Heart left ventricle (tissue), 13 donors: ENCODE data around the gene CCDC3.

Experiments
- POLR2A ChIP-seq, 2 donors: fragments of 450-650 bp; IDR thresholded peaks; one replicate each; pipeline ENCODE4 v1.6.1; 2017; ENCODE audit warnings: antibody characterized with exemption in 2 of 2, mild to moderate bottlenecking in 2 of 2, moderate library complexity in 2 of 2
- TF ChIP-seq, protein P1 (sequence below), 12 donors: fragments of 200-600 bp; sonication (generic) in 4 of 12; IDR thresholded peaks; one replicate each; pipeline versions ENCODE4 v1.5.0 to v1.8.0; 2018 to 2022; ENCODE audit warnings: antibody characterized with exemption in 12 of 12, mild to moderate bottlenecking in 5 of 12
- donor health status: ischemic (EF 13 %, LVEDD 7.1; RV severe dilation, severe dysfunction).
- donor health status: DM: no; HTN: yes; CAD: no.
- donor health status: DM: no; HTN: no; CAD: no.
- donor health status: ischemic (EF 25% LVEDD 6.9; RV normal size, moderate dysfunction).
- donor health status: ischemic (EF 25% LVEDD 5.7; RV mildly dilated, moderate dysfunction).
- donor health status: ischemic (EF 35%, LVEDD 5.7; RV mildly dilated, moderate dysfunction).
- donor health status: nonischemic (EF 11% LVEDD 7.7; RV severe dilation, severe dysfunction).
- donor health status: DM: yes; HTN: yes; CAD: no.
- donor health status: PGD.
- donor health status: ischemic (EF 29% LVEDD 5.4; RV normal size, mild dysfunction).
- donor health status: nonischemic (EF 23%, LVEDD 6.1; RV moderate dilation, normal function).

DNA sequence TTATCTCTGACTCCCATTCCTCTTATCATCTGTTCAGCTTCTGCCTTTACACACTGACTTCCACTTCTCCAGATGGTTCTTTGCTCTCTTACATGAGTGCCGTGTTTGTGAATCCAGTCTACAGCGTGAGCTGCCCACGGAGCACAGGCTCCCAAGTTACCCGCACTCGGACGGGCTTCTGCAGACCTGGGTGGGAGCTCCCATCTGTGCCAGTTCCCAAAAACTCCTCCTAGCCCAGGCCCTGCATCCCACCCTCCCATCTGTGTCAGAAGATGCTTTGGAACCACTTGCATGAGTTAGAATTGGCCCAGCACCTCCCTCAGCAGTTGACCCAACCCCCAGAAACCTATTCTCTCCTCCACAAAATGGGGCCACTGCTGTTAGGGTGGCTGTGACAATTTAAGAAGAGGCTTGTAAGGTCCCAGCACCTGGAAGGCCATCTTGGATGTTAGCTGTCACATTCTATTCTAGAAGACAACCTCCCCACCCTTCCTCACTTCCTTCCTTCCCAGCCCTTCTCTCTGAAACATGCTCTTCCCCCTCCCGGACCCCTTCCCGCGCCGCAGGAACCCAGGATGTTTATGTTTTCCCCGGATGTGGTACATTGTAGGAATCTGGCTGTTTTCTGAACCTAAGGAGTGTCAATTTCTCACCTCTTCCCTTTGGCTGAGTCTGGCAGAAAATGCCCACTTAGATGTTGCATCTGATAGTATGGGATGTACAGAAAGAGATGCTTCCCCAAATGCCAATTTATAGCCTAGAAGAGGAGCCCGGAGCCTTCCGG is 79.2 kb downstream of the CCDC3 start:
- TF ChIP-seq, protein P1, sequence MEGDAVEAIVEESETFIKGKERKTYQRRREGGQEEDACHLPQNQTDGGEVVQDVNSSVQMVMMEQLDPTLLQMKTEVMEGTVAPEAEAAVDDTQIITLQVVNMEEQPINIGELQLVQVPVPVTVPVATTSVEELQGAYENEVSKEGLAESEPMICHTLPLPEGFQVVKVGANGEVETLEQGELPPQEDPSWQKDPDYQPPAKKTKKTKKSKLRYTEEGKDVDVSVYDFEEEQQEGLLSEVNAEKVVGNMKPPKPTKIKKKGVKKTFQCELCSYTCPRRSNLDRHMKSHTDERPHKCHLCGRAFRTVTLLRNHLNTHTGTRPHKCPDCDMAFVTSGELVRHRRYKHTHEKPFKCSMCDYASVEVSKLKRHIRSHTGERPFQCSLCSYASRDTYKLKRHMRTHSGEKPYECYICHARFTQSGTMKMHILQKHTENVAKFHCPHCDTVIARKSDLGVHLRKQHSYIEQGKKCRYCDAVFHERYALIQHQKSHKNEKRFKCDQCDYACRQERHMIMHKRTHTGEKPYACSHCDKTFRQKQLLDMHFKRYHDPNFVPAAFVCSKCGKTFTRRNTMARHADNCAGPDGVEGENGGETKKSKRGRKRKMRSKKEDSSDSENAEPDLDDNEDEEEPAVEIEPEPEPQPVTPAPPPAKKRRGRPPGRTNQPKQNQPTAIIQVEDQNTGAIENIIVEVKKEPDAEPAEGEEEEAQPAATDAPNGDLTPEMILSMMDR (IDR thresholded peaks at IDR 0.05): no peak
- no peak for TF ChIP-seq POLR2A (IDR thresholded peaks at IDR 0.05)
